GM12874 (cell line): ENCODE results near the gene SCAPER.

Experiments used
- TF ChIP-seq, protein P1 (sequence below): IDR thresholded peaks from 2 replicates; pipeline ENCODE4 v1.5.1; 2011; ENCODE audit warnings: low read depth, mild to moderate bottlenecking, control low read depth, low read length, moderate library complexity; ENCODE audit not compliant: insufficient read depth

SCAPER gene

DNA sequence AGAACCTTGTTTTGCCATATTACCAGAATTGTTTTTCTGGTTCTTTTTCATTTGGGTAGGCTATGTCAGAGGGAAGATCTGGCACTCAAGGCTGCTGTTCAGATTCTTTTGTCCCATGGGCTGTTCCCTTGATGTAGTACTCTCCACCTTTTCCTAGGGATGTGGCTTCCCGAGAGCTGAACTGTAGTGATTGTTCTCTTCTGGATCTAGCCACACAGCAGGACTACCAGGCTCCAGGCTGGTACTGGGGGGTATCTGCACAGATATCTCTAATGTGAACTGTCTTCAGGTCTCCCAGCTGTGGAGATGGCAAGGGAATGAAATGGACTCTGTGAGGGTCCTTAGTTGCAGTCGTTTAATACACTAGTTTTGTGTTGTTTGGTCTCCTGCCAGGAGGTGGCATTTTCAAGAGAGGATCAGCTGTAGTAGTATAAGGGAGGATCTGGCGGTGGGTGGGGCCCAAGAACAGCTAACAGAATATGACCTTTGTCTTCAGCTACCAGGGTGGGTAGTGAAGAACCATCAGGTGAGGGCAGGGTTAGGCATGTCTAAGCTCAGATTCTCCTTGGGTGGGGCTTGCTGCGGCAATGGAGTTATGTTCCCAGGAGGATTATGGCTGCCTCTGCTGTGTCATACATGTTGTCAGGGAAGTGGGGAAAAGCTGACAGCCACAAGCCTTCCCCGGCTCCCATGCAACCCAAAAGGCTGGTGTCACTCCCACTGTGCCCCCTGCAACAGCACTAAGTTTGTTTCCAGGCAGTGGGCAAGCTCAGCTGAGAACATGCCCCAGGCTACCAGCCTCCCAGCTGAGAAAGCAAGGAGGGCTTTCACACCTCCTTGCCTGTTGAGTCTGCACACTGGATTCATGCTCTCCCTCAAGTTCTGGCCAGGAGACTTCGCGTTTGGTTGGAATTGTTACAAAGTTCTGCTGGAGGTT is 316.1 kb downstream of the SCAPER start:
- TF ChIP-seq, protein P1, sequence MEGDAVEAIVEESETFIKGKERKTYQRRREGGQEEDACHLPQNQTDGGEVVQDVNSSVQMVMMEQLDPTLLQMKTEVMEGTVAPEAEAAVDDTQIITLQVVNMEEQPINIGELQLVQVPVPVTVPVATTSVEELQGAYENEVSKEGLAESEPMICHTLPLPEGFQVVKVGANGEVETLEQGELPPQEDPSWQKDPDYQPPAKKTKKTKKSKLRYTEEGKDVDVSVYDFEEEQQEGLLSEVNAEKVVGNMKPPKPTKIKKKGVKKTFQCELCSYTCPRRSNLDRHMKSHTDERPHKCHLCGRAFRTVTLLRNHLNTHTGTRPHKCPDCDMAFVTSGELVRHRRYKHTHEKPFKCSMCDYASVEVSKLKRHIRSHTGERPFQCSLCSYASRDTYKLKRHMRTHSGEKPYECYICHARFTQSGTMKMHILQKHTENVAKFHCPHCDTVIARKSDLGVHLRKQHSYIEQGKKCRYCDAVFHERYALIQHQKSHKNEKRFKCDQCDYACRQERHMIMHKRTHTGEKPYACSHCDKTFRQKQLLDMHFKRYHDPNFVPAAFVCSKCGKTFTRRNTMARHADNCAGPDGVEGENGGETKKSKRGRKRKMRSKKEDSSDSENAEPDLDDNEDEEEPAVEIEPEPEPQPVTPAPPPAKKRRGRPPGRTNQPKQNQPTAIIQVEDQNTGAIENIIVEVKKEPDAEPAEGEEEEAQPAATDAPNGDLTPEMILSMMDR: no peak

GRCh38 chr15:76585576-76585897 is 319.6 kb downstream of the SCAPER start:
- TF ChIP-seq, protein P1: no peak

GRCh38 chr15:76584868-76585575 is 320.1 kb downstream of the SCAPER start:
- TF ChIP-seq, protein P1: no peak

DNA sequence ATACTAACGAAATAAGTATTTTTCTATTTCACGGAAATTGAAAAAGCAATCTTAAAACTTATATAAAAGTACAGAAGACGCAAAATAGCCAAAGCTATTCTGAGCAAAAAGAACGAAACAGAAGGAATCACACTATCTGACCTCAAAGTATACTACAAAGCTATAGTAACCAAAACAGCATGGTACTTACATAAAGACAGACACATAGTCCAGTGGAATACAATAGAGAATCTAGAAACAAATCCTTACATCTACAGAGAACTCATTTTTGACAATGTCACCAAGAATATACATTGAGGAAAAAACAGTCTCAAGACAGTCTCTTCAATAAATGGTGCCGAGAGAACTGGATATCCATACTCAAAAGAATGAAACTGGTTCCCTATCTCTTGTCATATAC is 322.6 kb downstream of the SCAPER start:
- TF ChIP-seq, protein P1: no peak

GRCh38 chr15:76577879-76578512 is 327.1 kb downstream of the SCAPER start:
- TF ChIP-seq, protein P1: no peak

- TF ChIP-seq, protein P1: no peak
Measured at GRCh38 chr15:76576523-76577279, 328.4 kb downstream of the SCAPER start.
